ENCODE data around the gene C1orf141. TPM values are rescaled to one million over a fixed set of nuclear protein-coding genes. Genes with fewer than 3 reads are reported as not detected.
A peak's percentile ranks its signal among the peaks of the same experiment; 100 is the strongest.
"Not testable (repeated sequence)": the region's sequence is repeated elsewhere in the genome, so short reads cannot be mapped to it uniquely, and the experiment has no call there.

C1orf141 gene
- total RNA-seq, 1 donor from 2014 or later, result not detected

DNA sequence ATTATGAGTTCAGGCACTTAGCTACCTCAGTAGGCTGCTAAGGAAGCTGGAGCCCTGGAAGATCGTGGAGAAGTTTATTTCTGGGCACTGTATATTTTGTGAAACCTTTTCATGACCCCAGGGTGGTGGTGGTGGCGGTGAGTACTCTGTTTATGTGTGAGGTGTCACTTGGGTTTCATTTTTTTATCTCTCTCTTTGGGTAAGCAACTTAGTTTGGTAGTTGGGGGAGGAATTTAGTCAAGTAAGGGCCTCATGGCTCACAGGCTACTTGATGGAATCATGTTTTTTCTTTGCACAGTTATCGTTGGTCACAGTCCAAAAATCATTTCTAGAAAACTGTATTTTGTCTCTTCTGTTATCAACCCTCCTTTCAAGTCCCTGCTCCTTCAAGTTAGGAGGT is 33.9 kb downstream of the C1orf141 start:
- intact Hi-C loops (cut with DNase I), result no loop called here
- no peak for DNase-seq (ENCODE audit: low spot score)

DNA sequence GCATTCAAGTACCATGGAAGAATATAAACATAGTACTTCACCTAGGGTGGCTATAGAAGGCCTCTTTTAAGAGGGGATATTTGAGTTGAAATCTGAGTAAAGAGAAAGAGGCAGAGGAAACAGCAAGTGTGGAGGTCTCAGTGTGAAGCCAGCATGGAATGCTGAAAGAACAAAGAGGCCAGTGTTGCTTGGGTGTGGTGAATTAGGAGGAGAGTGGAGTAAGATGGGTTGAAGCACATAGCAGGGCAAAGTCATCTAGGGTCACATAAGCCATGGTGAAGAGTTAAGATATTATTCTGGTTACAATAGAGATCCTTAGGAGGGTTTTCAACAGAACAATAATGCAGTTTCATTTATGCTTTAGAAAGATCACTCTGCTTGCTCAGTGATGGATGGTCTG is 37.5 kb downstream of the C1orf141 start:
- intact Hi-C loops (cut with DNase I), result no loop called here
- no peak for DNase-seq (ENCODE audit: low spot score)

DNA sequence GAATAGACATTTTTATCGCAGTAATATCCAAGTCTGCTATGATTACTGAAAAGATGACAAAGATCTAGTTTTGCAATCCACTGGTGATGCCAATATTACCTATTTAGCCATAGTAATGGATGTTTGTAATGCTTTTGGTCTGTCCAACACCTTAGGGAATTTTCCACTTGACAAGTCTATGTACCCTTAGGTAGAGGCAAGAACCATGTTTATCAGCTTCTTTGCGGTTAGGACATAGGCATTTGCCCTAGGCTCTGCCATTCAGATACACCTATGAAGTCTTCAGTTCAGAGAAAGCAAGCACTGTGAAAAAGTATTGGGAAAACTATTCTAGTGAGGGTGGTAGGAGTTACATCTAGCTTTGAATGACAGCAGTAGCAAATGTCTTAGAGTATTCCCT is 40.6 kb downstream of the C1orf141 start:
- intact Hi-C loops (cut with DNase I), result no loop called here
- no peak for DNase-seq (ENCODE audit: low spot score)

DNA sequence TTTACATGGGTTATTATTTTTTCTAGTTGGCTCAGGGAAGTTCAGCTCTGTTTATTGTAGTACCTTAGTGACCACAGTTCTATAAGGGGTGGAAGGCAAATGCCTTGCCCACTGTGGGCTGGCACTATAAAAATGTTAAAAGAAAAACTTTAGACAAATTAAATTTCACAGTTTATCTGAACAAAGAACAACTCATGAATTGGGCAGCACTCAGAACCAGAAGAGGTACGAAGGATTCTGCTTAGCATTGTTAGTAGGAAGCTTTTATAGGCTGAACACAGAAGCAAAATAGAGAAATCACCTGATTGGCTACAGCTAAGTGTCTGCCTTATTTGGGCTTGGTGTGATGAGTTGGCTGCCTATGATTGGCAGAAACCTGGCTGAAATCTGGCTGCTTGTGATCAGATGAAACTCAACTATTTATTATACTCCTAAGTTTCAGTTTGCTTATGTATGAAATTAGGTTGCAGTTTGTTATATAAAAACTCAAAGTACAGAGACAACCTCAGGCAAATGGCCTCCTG is 45.0 kb downstream of the C1orf141 start:
- intact Hi-C loops (cut with DNase I), result no loop called here
- no peak for DNase-seq (ENCODE audit: low spot score)

DNA sequence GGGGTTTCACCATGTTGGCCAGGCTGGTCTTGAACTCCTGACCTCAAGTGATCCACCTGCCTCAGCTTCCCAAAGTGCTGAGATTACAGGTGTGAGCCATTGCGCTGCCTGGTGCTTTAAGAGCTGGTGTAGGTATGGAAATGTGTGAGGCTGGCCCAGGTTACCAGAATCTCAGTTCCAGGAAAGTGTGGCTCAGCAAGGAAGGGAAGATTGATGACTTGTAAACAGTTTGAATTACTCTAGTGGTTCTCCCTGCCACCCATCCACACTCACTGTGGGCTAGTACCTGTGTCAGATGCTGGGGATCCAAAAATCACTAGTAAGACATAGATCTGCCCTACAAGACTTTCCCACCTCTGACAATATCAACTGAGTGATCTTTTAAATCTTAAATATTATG is 46.3 kb downstream of the C1orf141 start:
- intact Hi-C loops (cut with DNase I), result no loop called here
- no peak for DNase-seq (ENCODE audit: low spot score)

DNA sequence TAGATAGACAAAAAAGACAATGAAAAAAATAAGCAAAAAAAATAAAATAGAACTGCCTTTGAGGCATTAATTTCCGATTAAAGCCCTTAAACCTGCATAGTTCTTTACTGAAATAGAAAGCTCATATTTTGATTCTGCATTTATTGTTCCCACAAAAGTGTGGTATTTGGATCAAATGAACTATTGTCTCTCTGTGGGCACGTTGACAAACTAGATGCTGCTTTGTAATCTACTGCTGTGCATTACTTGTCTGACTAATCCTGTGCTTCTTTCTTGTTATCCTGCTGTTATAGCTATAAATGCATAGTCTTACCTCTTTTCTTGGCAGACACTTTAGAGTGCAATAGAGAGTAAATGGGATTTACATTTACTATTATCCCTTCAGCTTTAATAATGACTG is 49.4 kb downstream of the C1orf141 start:
- intact Hi-C loops (cut with DNase I), result no loop called here
- DNase-seq (ENCODE audit: low spot score), result no peak

DNA sequence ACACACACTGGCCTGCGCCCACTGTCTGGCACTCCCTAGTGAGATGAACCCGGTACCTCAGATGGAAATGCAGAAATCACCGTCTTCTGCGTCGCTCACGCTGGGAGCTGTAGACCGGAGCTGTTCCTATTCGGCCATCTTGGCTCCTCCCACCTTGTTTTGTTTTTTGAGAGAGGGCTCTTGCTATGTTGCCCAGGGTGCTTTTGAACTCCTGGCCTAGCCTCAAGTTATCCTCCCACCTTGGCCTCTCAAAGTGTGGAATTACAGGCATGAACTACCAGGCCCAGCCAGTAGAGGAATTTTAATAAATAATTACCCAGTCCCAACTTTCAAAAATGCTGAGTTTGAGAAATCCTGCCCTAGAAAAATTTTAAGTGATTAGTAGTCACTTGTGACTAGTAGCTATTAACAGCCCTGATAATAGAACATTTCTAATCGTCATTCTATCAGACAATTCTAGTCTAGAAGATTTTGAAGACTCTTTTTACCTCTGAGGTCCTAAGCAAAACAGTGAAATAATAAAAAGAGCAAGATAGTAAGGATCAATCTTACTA is 49.9 kb downstream of the C1orf141 start:
- no peak for DNase-seq (ENCODE audit: low spot score)
- intact Hi-C loops (cut with DNase I), result no loop called here

DNA sequence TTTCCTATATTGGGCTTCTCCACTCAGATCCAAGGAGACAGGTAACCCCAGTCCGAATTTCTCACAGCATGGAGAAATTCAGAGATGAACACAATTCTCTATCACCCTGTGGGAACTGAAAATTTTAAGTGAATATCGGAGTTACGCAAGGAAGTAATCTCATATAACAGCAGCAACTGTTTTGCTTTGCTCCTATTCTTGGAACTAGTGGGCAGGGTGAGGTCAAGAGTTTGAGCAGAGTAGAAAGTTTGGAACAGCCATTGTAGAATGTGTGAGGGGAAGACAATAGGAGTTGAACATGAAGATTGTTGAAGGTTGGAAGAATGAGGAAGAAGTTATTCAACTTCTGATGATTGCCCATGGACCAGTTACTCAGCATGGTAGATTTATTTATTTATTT is 56.5 kb downstream of the C1orf141 start:
- DNase-seq (ENCODE audit: low spot score), result no peak
- intact Hi-C loops (cut with DNase I), result no loop called here

DNA sequence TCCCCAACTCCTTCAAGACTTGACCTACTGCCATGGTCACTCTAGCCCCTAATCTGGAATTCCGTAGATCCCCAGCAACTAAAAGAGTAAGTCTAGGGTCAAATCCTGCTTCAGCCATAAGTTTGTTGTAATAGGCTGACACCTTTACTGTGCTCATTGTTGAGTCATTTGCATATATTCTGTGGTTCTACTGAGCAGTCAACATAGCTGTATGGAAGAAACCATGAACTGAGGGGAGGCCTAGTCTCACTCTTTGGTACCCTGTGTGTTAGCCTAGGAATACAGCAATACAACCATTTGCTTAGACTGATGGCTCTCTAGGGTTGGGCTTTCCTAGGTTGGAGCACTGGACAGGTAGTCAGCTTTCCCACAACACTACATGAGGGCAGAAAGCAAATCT is 57.2 kb downstream of the C1orf141 start:
- no peak for DNase-seq (ENCODE audit: low spot score)
- intact Hi-C loops (cut with DNase I), result no loop called here

DNA sequence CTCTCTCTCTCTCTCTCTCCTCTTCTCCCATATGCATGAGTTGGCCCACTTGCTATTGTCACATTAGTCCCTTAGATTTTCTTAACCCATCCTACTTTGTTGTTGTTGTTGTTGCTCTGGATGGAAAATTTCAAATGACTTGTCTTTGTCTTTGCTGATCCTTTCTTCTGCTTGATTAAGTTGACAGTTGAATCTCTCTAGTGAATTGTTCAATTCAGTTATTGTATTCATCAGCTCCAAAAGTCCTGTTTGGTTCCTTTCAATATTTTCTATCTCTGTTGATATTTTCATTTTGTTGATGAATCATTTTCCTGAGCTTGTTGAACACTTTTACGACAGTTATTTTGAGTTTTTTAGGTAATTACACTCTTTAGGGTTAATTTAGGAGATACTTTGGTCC is 62.0 kb downstream of the C1orf141 start:
- DNase-seq (ENCODE audit: low spot score), result no peak
- intact Hi-C loops (cut with DNase I), result no loop called here

DNA sequence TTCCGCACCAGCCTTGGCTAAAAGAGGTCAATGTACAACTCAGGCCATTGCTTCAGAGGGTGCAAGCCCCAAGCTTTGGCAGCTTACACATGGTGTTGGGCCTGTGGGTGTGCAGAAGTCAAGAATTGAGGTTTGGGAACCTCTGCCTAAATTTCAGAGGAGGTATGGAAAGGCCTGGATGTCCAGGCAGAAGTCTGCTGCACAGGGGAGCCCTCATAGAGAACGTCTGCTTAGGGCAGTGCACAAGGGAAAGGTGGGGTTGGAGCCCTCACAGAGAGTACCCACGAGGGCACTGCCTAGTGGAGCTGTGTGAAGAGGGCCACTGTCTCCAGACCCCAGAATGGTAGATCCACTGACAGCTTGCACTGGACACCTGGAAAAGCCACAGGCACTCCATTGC is 67.1 kb downstream of the C1orf141 start:
- DNase-seq (ENCODE audit: low spot score); intact Hi-C loops (cut with DNase I): not testable (repeated sequence)

DNA sequence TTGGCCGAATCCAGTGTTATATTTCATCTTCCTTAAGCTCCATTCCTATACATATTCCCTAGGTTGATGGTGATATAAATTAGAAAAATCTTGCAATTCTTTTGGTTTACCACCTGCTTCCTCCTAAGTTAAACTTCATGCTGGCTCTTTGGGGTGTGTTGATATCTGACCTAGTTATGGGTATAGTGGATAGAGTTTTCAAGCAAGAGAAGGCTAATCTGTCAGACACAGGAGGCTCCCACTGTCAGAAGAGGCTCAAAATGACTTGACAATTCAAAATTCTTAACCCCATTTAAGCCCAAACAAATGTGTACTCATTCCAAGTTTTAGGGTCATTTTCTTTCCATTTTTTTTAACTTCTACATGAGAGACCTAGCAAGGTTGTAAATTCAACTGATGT is 72.4 kb downstream of the C1orf141 start:
- DNase-seq (ENCODE audit: low spot score), result no peak
- intact Hi-C loops (cut with DNase I), result no loop called here

DNA sequence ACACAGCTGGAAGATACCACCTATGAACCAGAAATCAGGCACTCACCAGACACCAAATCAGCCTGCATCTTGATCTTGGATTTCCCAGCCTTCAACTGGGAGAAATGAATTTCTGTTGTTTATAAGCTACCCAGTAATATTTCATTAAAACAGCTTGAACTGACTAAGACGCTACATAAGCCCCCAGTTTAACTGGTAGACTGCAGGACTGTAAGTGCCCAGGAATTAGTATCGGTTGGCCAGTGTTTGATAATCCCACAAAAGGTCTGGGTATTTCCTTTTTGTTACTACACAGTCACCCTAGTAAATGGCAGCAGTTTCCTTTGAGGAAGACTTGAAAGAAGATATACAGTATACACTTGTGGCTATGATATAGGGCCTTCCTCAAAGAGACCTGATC is 73.5 kb downstream of the C1orf141 start:
- intact Hi-C loops (cut with DNase I), result no loop called here
- no peak for DNase-seq (ENCODE audit: low spot score)

DNA sequence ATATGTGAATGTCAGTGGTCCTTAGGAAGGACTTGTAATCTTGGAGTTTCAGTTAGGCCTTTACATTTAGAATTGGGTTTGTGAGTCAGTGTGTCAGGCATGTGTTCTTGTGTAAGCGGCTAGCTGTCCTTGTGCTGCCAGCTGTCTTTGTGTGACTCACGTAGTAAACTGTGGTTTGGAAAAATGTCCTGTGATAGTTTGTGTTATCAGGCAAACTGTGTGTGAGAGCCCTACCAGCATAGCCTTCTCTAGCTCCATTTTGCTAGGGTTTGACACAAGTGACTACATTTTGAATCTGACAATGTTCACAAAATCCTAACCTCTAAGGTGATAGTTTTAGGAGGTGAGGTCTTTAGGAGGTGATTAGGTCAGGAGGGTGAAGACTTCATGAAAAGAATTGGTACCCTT is 74.0 kb downstream of the C1orf141 start:
- DNase-seq (ENCODE audit: low spot score), result no peak

DNA sequence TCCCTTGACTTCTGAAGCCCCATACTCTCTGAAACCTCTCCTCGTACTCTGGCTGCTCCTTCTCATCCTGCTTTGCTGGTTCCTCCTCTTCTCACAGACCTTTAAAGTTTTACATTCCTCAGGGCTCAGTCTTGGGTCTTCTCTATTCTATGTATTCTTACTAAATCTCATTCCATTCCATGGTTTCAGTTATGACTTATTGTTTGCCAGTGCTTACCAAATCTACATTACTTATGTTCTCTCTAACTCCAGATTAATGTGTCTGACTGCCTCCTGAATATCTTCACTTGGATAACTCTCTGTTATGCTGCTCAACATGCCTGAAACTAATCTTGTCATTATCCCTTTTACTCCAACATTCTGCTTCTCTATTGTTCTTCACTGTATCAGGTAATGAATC is 75.4 kb downstream of the C1orf141 start:
- intact Hi-C loops (cut with DNase I), result no loop called here

More for the DNA sequence above, 74.0 kb downstream of the C1orf141 start:
- intact Hi-C loops (cut with DNase I), result no loop called here

DNA sequence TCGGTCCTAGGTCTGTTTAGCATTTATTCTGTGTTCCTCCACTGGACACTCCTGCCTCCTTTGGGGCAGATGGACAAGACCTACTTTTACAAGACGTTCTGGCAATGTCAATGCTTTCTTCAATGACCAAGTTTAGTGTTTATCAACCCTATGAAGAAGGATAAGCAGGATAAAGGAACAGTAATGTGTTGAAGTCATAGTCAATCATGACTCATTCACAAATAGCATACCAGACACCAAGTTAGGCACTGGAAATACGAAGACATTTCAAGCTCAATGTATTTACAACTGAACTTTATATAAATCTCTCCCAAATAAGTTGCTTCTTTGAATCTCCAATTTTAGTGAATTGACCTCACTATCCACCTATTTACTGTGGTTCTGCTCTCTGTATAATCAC is 76.0 kb downstream of the C1orf141 start:
- no peak for DNase-seq (ENCODE audit: low spot score)
- intact Hi-C loops (cut with DNase I), result no loop called here

More for the DNA sequence above, 75.4 kb downstream of the C1orf141 start:
- no peak for DNase-seq (ENCODE audit: low spot score)

DNA sequence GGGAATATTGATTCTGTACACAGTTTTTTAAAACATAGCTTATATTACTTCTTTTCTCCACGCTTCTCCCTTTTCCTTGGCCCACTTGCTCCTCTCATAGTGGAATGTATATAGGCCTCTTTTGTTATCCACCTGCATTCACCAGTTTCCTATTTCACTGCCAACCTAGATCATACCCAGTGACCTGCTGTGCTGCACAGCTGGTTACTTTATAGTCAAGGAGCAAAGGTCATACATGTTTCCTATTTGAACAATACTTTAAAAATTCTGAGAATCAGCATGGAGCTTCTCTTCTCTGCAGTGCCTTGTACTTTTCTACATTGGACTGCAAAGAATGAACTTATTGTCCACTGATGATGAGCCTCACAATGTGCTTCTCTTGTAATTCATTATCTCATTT is 76.5 kb downstream of the C1orf141 start:
- intact Hi-C loops (cut with DNase I), result no loop called here
- no peak for DNase-seq (ENCODE audit: low spot score)

DNA sequence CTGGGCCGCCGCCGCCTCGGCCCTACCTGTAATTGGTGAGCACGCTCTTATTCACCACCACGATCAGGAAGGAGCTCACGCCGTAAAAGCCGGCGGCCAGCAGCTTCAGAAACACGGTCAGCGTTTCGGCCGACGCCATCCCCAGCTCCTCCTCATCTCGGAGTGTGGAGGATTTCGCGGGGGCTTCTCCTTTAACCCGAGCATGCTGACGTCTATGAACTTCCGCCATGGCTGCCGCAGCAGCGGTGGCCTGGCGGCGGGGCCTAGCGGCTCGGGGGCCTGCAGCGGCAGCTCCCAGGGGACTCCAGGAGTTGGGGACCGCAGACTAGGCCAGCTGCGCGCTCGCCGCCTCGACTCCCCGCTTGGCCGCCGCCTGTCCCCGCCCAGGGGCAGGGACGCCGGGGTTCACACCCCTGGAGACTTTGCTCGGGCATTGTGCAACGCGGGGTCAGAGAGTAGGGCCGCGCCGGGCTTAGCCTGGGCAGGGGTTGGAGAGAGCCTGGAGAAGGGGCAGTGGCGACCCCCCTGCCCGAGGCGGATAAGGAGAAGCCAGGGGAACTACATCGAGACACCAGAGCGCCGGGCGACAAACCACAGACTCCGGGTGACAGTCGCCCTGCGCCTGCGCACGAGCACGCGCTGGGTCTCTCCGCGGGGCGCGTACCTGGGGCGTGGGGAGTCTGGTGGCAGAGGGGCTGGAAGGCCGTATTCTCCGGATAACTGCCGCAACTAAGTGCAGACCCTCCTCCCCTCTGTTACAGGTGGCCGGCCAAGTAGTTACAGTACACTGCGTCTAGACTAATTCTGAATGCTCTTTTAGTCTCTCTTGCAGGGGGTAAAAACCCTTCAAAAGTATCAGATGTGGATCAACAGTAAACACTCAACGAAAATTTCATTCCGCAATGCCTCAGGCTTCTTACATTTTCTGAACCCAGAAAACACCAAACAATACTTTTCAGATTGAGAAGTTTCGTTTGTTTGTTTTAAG is 80.7 kb downstream of the C1orf141 start, which contains the start of gene SLC35D1:
SLC35D1 (minus strand) TSS at position 364 of the 988 bp plus-strand sequence; CDS start at position 229, 135 bp downstream.
- peak; percentile 88 for DNase-seq (ENCODE audit: low spot score)
- intact Hi-C loops (cut with DNase I), result loop anchor here (2.0 to 5.0 kb wide), 3 partner anchors 93 to 778 kb away; partner anchors contain the start of genes DNAI4, GNG12 and MIER1

DNA sequence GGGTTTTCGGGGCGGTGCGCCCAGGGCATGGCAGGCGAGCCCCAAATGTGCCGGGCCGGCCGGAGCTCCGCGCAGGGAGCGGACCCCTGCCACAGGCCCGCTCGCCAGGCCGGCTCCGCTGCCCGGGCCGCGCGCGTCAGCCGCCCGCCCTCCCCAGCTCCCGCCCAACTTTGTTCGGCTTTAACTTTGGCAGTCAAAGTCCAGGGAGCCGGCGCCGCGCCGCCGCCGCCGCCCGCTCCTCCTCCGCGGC is 81.3 kb downstream of the C1orf141 start:
- intact Hi-C loops (cut with DNase I), result loop anchor here (2.0 to 5.0 kb wide), 3 partner anchors 94 to 779 kb away; partner anchors contain the start of genes DNAI4, GNG12 and MIER1

DNA sequence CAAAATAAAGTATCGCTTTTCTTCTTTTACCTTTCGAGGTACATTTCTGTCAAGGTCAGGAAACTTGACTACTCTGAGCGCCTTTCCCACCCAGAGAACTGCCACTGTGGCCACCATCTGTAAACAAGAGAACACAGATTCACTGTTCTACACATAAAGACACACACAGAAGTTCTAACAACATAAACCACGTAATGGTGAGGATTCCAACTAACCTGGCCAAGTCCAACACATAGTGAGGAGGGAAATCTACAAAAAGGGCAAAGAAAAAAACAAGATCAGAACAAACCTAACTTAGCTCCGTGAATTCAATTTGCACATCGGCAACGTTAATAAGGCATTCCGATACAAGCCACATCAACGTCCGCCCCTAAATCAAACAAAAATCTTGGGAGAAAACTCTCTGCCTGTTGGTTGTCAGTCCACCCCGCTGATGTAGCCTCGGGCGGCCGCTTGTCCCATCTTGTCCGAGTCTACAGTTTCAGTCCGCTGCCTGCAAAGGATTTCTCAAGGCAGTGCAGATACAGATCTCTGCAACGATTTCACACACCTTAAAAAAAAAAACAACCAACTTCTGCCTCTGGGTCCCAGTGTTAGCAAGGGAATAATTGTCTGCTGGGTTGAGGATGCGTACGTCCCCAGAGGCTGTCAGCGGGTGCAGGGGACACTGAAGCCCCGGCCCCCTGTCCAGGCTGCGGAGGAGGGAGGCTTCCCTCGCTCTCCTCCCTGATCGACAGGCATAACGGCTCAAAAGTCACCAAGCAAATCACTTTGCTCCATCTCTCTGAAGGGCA is 81.8 kb downstream of the C1orf141 start:
- intact Hi-C loops (cut with DNase I), result loop anchor here (2.0 to 5.0 kb wide), 3 partner anchors 94 to 779 kb away; partner anchors contain the start of genes DNAI4, GNG12 and MIER1
- peak; percentile 78 for DNase-seq (ENCODE audit: low spot score)

More for the DNA sequence above, 81.3 kb downstream of the C1orf141 start:
- DNase-seq (ENCODE audit: low spot score), result peak; percentile 87

Measured in cardiac septum (tissue), 1 donor.